RWPE1 (cell line): ENCODE data around the gene PAFAH1B2.

Experiments used
- CTCF ChIA-PET: fragments of 350-600 bp; sonication (Branson Sonifier 250); formaldehyde crosslinking; extraction: SDS; loops from one replicate; lab custom pipeline; 2021; lab: Yijun Ruan, JAX
- POLR2A ChIA-PET: fragments of 400-600 bp; formaldehyde crosslinking; extraction: SDS; loops from one replicate; lab custom pipeline; 2020; ENCODE audit warnings: antibody characterized with exemption; ENCODE audit not compliant: low non-redundant PET; lab: Yijun Ruan, JAX
- DNase-seq: peaks from one replicate; pipeline ENCODE4 v3.0.0; 2012; ENCODE audit warnings: low spot score
- H3K27ac ChIP-seq: fragments of 450-650 bp; 2 replicates; pipeline ENCODE4 v1.5.1; 2017
- TF ChIP-seq, protein P1 (sequence below): fragments of 450-650 bp; conservative IDR thresholded peaks from 2 replicates; pipeline ENCODE4 v1.5.1; 2017; ENCODE audit warnings: low read depth, mild to moderate bottlenecking

The PAFAH1B2 gene

DNA sequence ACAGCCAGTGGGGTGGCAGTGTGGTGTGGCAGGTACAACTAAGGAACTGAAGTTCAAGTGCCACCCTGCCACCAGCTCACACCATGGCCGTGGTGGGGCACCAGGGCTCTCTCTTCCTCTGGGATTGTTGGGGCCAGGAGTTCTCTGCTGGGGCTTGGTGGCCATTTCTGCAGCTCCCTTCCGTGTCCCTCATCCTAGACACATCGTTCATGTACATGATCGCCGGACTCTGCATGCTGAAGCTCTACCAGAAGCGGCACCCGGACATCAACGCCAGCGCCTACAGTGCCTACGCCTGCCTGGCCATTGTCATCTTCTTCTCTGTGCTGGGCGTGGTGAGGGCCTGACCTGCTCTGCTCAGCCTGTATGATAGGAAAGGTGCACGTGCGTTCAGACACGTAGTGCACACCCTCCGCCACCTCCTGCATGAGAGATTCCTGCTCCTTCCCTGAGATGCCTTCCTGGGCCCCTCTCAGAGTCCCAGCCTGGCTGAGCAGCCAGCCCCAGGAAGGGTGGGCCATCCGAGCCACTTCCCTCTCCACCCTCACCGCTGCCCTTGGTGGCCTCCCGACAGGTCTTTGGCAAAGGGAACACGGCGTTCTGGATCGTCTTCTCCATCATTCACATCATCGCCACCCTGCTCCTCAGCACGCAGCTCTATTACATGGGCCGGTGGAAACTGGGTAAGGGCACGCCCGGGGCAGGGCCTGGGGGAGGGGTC lies 47.8 kb downstream of the PAFAH1B2 start:
- CTCF ChIA-PET: no interaction called here
- DNase-seq: no peak
- TF ChIP-seq, protein P1, sequence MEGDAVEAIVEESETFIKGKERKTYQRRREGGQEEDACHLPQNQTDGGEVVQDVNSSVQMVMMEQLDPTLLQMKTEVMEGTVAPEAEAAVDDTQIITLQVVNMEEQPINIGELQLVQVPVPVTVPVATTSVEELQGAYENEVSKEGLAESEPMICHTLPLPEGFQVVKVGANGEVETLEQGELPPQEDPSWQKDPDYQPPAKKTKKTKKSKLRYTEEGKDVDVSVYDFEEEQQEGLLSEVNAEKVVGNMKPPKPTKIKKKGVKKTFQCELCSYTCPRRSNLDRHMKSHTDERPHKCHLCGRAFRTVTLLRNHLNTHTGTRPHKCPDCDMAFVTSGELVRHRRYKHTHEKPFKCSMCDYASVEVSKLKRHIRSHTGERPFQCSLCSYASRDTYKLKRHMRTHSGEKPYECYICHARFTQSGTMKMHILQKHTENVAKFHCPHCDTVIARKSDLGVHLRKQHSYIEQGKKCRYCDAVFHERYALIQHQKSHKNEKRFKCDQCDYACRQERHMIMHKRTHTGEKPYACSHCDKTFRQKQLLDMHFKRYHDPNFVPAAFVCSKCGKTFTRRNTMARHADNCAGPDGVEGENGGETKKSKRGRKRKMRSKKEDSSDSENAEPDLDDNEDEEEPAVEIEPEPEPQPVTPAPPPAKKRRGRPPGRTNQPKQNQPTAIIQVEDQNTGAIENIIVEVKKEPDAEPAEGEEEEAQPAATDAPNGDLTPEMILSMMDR: no peak
- POLR2A ChIA-PET: no interaction called here
- no peak overlapping the region for H3K27ac ChIP-seq

DNA sequence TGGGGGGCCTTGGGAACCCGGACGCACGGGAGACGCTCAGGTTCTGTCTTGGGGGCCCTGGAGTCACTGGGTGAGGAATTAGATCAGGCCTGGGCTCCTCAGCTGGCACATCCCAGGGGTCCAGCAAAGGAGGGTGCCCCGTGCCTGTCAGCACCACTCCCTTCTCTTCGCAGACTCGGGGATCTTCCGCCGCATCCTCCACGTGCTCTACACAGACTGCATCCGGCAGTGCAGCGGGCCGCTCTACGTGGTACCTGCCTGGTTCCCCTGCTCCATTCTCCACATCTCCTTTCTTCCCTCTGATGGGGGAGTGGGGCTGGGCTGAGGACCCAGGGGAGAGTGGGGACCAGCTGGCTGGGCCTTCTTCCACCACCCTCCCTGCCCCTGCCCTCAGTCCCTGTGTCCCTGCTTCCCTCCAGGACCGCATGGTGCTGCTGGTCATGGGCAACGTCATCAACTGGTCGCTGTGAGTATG lies 48.4 kb downstream of the PAFAH1B2 start:
- no peak overlapping the region for H3K27ac ChIP-seq
- ChIA-PET POLR2A (no interaction called here), CTCF (no interaction called here)
- DNase-seq: no peak
- TF ChIP-seq, protein P1: no peak

- no peak overlapping the region for H3K27ac ChIP-seq
- POLR2A ChIA-PET: no interaction called here
These were observed 49.3 kb downstream of the PAFAH1B2 start for GRCh38 chr11:117193130-117194020.

DNA sequence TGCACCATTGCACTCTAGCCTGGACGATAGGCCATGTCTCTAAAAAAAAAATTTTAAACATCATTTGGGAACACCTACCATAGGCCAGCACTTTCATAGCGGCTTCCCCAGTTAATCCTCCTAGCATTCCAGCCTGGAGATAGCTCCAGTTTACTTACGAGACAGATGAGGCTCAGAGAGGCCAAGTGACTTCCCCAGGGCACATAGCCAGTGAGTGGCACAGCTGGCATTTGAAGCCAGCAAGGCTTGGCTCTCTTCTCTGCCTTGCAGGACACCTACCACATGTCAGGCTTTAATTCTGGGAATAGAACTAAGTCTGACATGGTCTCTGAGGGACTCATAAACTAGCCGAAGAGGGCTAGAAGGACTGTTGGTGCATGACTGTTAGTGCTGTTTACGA lies 50.2 kb downstream of the PAFAH1B2 start:
- TF ChIP-seq, protein P1: no peak
- POLR2A ChIA-PET: no interaction called here
- H3K27ac ChIP-seq: no peak overlapping the region
- CTCF ChIA-PET: interaction anchor here (0.7 kb wide), 1 partner anchor 159 kb away, joined by 4 read pairs; no protein-coding TSS in a partner anchor
- DNase-seq: no peak

More at GRCh38 chr11:117193130-117194020, 49.3 kb downstream of the PAFAH1B2 start:
- CTCF ChIA-PET: no interaction called here
- DNase-seq: no peak
- TF ChIP-seq, protein P1: no peak

- POLR2A ChIA-PET: no interaction called here
- CTCF ChIA-PET: interaction anchor here (0.6 kb wide), 1 partner anchor 31 kb away, joined by 3 read pairs; no protein-coding TSS in a partner anchor
These were observed 51.2 kb downstream of the PAFAH1B2 start for GRCh38 chr11:117195258-117195657.

More at GRCh38 chr11:117195258-117195657, 51.2 kb downstream of the PAFAH1B2 start:
- DNase-seq: no peak
- TF ChIP-seq, protein P1: no peak
- H3K27ac ChIP-seq: no peak overlapping the region
